ENCODE measurements around the gene ZNF112. TPM values are rescaled to one million over a fixed set of nuclear protein-coding genes. Genes with fewer than 3 reads are reported as not detected.
A peak's percentile ranks its signal among the peaks of the same experiment; 100 is the strongest.

The ZNF112 gene
- total RNA-seq, 2 experiments from 2014 or later: 0.05 to 0.17 TPM

DNA sequence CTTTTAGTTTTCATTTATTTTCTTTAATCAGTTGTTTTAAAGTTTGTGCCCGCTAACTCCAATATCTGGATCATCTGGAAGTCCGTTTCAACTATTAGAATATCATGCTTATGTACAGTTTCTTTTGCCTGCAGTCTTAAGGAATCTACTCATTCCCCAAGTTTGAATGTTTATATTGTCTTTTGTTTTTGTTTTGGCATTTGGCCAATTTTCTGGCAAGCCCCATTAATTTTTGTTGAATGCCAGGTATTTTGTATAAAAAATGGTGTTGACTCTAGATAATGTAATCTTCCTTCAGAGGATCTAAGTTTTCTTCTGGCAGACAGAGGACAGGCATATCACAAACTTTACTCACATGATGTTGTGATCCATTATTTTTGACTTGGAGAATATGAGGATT, 40.6 kb downstream of the ZNF112 start:
- H3K36me3 Mint-ChIP-seq (ENCODE audit: low read depth): peaks cover 4% of the 10 kb centered on the region
- CTCF ChIA-PET: no interaction called here

DNA sequence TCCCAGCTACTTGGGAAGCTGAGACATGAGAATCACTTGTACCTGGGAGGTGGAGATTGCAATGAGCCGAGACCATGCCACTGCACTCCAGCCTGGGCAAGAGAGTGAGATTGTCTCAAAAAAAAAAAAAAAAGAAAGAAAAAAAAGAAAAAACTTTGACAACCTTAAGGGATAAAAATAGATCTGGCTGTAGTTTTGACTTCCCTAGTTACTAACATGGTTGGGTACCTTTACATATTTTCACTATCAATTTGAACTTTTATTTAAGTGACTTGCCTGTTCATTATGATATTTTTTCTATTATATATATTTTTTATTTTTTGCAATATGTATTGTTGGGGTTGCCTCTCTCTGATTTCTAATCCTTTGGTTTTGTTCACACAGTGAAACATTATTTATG, 43.2 kb downstream of the ZNF112 start:
- H3K9me3 Mint-ChIP-seq: peaks cover 29% of the 10 kb centered on the region
- CTCF ChIA-PET: no interaction called here
- no peak for DNase-seq
- no peak overlapping the region for H3K4me3 Mint-ChIP-seq
- intact Hi-C loops (cut with micrococcal nuclease): no loop called here
- H3K4me1 Mint-ChIP-seq (ENCODE audit: low read depth): no peaks in the 10 kb centered on the region
- no peaks in the 10 kb centered on the region for H3K27me3 Mint-ChIP-seq (ENCODE audit: low read depth)
- H3K27ac Mint-ChIP-seq: no peak overlapping the region
- peaks cover 6% of the 10 kb centered on the region for H3K36me3 Mint-ChIP-seq (ENCODE audit: low read depth)

More for the DNA sequence above, 40.6 kb downstream of the ZNF112 start:
- no peak overlapping the region for H3K4me3 Mint-ChIP-seq
- peaks cover 25% of the 10 kb centered on the region for H3K9me3 Mint-ChIP-seq
- H3K27ac Mint-ChIP-seq: no peak overlapping the region
- no peaks in the 10 kb centered on the region for H3K4me1 Mint-ChIP-seq (ENCODE audit: low read depth)
- intact Hi-C loops (cut with micrococcal nuclease): no loop called here
- no peaks in the 10 kb centered on the region for H3K27me3 Mint-ChIP-seq (ENCODE audit: low read depth)
- no peak for DNase-seq

DNA sequence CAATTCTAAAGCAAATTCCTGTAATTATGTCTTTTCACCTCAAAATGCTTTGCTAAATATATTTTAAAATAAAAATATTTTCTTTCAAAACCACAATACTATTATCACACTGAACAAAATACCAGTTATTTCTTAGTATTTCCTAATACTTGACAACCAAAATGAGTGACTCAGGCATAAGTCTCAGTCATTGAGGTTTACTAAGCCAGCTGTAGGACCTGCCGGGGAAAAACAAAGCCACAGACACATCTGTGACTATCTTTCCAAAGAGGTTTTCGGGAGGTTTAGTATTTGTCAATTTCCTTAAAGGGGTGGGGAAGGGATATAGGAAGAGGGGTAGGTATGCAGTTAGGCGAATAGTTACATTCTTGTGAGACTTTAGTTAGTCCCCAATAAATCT, 48.5 kb downstream of the ZNF112 start:
- CTCF ChIA-PET: no interaction called here
- Mint-ChIP-seq H3K27ac (no peak overlapping the region), H3K9me3 (peaks cover 21% of the 10 kb centered on the region), H3K4me3 (no peak overlapping the region), H3K27me3 (ENCODE audit: low read depth) (no peaks in the 10 kb centered on the region), H3K36me3 (ENCODE audit: low read depth) (peaks cover 3% of the 10 kb centered on the region), H3K4me1 (ENCODE audit: low read depth) (peaks cover 9% of the 10 kb centered on the region)
- intact Hi-C loops (cut with micrococcal nuclease): loop anchor here (5.0 kb wide), 1 partner anchor 306 kb away; the partner anchor contains the start of gene ZNF230
- no peak for DNase-seq

- Mint-ChIP-seq H3K9me3 (peaks cover 18% of the 10 kb centered on the region), H3K27ac (no peak overlapping the region), H3K36me3 (ENCODE audit: low read depth) (peaks cover 12% of the 10 kb centered on the region), H3K4me1 (ENCODE audit: low read depth) (peaks cover 9% of the 10 kb centered on the region), H3K4me3 (no peak overlapping the region), H3K27me3 (ENCODE audit: low read depth) (no peaks in the 10 kb centered on the region)
- CTCF ChIA-PET: no interaction called here
- intact Hi-C loops (cut with micrococcal nuclease): loop anchor here (5.0 kb wide), 1 partner anchor 304 kb away; the partner anchor contains the start of gene ZNF230
- DNase-seq: no peak
Measured at GRCh38 chr19:44306283-44306682, 50.2 kb downstream of the ZNF112 start.

DNA sequence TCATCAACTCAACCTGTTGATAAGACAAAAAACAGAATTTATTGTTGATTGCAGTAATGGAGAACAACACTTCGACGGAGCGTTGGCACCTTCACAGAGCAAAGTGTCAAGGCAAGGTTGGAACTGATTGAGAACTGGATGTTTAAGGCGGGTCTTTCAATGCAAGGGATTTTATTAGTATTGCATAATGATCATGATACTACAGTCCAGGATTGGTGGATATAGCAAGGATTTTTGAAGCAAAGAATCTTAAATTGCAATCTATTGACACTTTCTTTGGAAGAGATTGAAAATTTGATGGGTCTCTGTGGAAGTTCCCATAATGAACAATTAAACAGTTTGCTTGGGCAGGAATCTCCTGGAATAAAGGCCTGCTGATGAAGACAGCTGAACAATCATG, 51.0 kb downstream of the ZNF112 start:
- Mint-ChIP-seq H3K27me3 (ENCODE audit: low read depth) (no peaks in the 10 kb centered on the region), H3K4me3 (peak overlapping the region; percentile 77), H3K9me3 (peaks cover 17% of the 10 kb centered on the region), H3K4me1 (ENCODE audit: low read depth) (peaks cover 9% of the 10 kb centered on the region), H3K27ac (no peak overlapping the region), H3K36me3 (ENCODE audit: low read depth) (peaks cover 17% of the 10 kb centered on the region)
- CTCF ChIA-PET: no interaction called here
- intact Hi-C loops (cut with micrococcal nuclease): loop anchor here (1.0 to 5.0 kb wide), 3 partner anchors 93 to 303 kb away; partner anchors contain the start of genes ZNF225, ZNF227 and ZNF230
- DNase-seq: no peak

DNA sequence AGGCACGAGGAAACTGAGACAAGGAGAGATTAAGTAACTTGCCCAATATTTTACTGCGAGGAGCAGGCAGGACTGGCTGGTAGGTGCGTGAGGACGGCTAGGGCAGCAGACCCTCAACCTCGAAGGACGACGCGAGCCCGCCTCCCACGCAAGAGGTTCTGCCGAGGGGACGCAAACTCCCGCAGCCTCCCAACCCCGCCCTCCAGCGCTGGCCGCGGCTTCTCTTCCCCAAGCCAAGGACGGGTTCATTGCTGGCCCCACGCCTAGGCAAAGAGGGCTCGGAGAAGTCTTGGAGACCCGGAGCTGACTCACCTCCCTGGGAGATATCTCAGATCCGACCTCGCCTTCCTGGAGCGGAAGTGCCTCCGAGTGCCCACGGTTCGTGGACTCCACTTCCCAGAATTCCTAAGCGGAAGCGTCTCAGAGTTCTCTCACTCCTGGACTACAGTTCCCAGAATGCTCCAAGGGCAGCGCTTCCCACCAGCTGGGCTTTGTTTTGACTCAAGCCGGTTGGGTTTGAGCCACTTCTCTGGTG, 51.8 kb downstream of the ZNF112 start, which contains the start of gene ZNF235:
ZNF235 (minus strand) TSS at position 367 of the 535 bp plus-strand sequence. CDS start 1,621 bp downstream, outside the sequence.
- CTCF ChIA-PET: no interaction called here
- Mint-ChIP-seq H3K9me3 (peaks cover 14% of the 10 kb centered on the region), H3K27me3 (ENCODE audit: low read depth) (no peaks in the 10 kb centered on the region), H3K4me1 (ENCODE audit: low read depth) (peaks cover 9% of the 10 kb centered on the region), H3K27ac (peak within 1 kb of the TSS; percentile 16), H3K4me3 (peak within 1 kb of the TSS; percentile 77), H3K36me3 (ENCODE audit: low read depth) (peaks cover 24% of the 10 kb centered on the region)
- DNase-seq: peak; percentile 87
- intact Hi-C loops (cut with micrococcal nuclease): loop anchor here (1.0 to 5.0 kb wide), 3 partner anchors 92 to 302 kb away; partner anchors contain the start of genes ZNF225, ZNF227 and ZNF230

- peaks cover 9% of the 10 kb centered on the region for H3K4me1 Mint-ChIP-seq (ENCODE audit: low read depth)
- peak overlapping the region; percentile 16 for H3K27ac Mint-ChIP-seq
- peaks cover 15% of the 10 kb centered on the region for H3K9me3 Mint-ChIP-seq
- H3K36me3 Mint-ChIP-seq (ENCODE audit: low read depth): peaks cover 31% of the 10 kb centered on the region
- no peak for DNase-seq
- no peaks in the 10 kb centered on the region for H3K27me3 Mint-ChIP-seq (ENCODE audit: low read depth)
- CTCF ChIA-PET: no interaction called here
- peak overlapping the region; percentile 77 for H3K4me3 Mint-ChIP-seq
- intact Hi-C loops (cut with micrococcal nuclease): loop anchor here (2.0 kb wide), 1 partner anchor 91 kb away; the partner anchor contains the start of gene ZNF227
Measured at GRCh38 chr19:44303976-44304568, 52.4 kb downstream of the ZNF112 start.

GRCh38 chr19:44303320-44303719, 53.2 kb downstream of the ZNF112 start:
- Mint-ChIP-seq H3K27ac (no peak overlapping the region), H3K36me3 (ENCODE audit: low read depth) (peaks cover 36% of the 10 kb centered on the region), H3K4me1 (ENCODE audit: low read depth) (peaks cover 9% of the 10 kb centered on the region), H3K27me3 (ENCODE audit: low read depth) (no peaks in the 10 kb centered on the region), H3K9me3 (peaks cover 11% of the 10 kb centered on the region), H3K4me3 (no peak overlapping the region)
- no peak for DNase-seq
- CTCF ChIA-PET: no interaction called here
- intact Hi-C loops (cut with micrococcal nuclease): no loop called here

DNA sequence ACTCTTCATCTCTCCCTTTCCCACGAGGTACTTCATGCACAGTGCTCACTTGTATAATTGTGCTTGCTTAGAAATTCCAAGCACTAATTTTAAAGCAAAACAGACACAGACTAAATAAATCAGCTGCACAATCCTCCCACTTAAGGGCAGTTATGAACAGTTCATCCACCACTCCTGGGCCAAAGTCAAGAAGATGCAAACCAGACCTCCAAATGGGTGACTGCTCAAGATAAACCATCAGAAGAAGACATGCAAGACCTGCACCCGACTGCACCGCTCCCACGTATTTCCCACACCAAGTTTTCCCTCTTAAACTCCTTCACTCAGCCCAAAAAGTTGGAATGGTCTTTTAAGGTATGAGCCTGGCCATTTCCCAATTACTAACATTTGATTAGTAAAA, 71.5 kb downstream of the ZNF112 start:
- intact Hi-C loops (cut with micrococcal nuclease): no loop called here
- Mint-ChIP-seq H3K4me3 (no peak overlapping the region), H3K4me1 (ENCODE audit: low read depth) (no peaks in the 10 kb centered on the region), H3K9me3 (peaks cover 67% of the 10 kb centered on the region), H3K27me3 (ENCODE audit: low read depth) (no peaks in the 10 kb centered on the region), H3K27ac (no peak overlapping the region), H3K36me3 (ENCODE audit: low read depth) (peaks cover 52% of the 10 kb centered on the region)
- CTCF ChIA-PET: no interaction called here
- no peak for DNase-seq

GRCh38 chr19:44282846-44283245, 73.6 kb downstream of the ZNF112 start:
- CTCF ChIA-PET: no interaction called here
- H3K27ac Mint-ChIP-seq: no peak overlapping the region

GRCh38 chr19:44280916-44281315, 75.6 kb downstream of the ZNF112 start:
- no peak for DNase-seq
- intact Hi-C loops (cut with micrococcal nuclease): no loop called here
- Mint-ChIP-seq H3K36me3 (ENCODE audit: low read depth) (peaks cover 38% of the 10 kb centered on the region), H3K27ac (no peak overlapping the region), H3K4me1 (ENCODE audit: low read depth) (no peaks in the 10 kb centered on the region), H3K27me3 (ENCODE audit: low read depth) (no peaks in the 10 kb centered on the region), H3K9me3 (peaks cover 63% of the 10 kb centered on the region), H3K4me3 (no peak overlapping the region)
- CTCF ChIA-PET: no interaction called here

More at GRCh38 chr19:44282846-44283245, 73.6 kb downstream of the ZNF112 start:
- no peak for DNase-seq
- no peaks in the 10 kb centered on the region for H3K27me3 Mint-ChIP-seq (ENCODE audit: low read depth)
- no peak overlapping the region for H3K4me3 Mint-ChIP-seq
- intact Hi-C loops (cut with micrococcal nuclease): no loop called here
- H3K36me3 Mint-ChIP-seq (ENCODE audit: low read depth): peaks cover 40% of the 10 kb centered on the region
- H3K9me3 Mint-ChIP-seq: peaks cover 65% of the 10 kb centered on the region
- no peaks in the 10 kb centered on the region for H3K4me1 Mint-ChIP-seq (ENCODE audit: low read depth)

GRCh38 chr19:44278181-44278690, 78.2 kb downstream of the ZNF112 start:
- CTCF ChIA-PET: no interaction called here
- H3K36me3 Mint-ChIP-seq (ENCODE audit: low read depth): peaks cover 49% of the 10 kb centered on the region
- no peak overlapping the region for H3K4me3 Mint-ChIP-seq
- H3K4me1 Mint-ChIP-seq (ENCODE audit: low read depth): no peaks in the 10 kb centered on the region
- DNase-seq: no peak
- H3K9me3 Mint-ChIP-seq: peaks cover 63% of the 10 kb centered on the region
- H3K27ac Mint-ChIP-seq: no peak overlapping the region
- intact Hi-C loops (cut with micrococcal nuclease): no loop called here
- H3K27me3 Mint-ChIP-seq (ENCODE audit: low read depth): no peaks in the 10 kb centered on the region

DNA sequence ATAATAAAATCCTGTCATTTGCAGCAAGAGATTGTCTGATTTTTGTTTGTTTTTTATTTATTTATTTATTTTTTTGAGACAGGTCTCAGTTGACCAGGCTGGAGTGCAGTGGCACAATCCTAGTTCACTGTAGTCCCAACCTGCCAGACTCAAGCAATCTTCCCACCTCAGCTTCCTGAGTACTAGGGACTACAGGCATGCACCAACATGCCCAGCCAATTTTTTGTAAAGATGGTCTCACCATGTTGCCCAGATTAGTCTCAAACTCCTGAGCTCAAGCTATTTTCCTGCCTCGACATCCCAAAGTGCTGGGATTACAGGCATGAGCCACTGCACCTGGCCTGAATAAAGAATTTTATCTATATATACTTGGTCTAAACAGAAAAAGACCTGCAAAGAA, 79.1 kb downstream of the ZNF112 start:
- no peak for DNase-seq
- Mint-ChIP-seq H3K4me3 (no peak overlapping the region), H3K9me3 (peaks cover 66% of the 10 kb centered on the region), H3K36me3 (ENCODE audit: low read depth) (peaks cover 55% of the 10 kb centered on the region), H3K4me1 (ENCODE audit: low read depth) (no peaks in the 10 kb centered on the region), H3K27ac (no peak overlapping the region), H3K27me3 (ENCODE audit: low read depth) (no peaks in the 10 kb centered on the region)
- intact Hi-C loops (cut with micrococcal nuclease): no loop called here
- CTCF ChIA-PET: no interaction called here
